Dedifferentiated amniotic fluid mesenchymal stem cell (primary cell): ENCODE data around the gene RANBP10.
"Not testable (repeated sequence)": the region's sequence is repeated elsewhere in the genome, so short reads cannot be mapped to it uniquely, and the experiment has no call there.

Experiments used
- DNase-seq: peaks from one replicate; pipeline ENCODE4 v3.0.0-alpha.2; 2016; ENCODE audit errors: extremely low spot score

The RANBP10 gene

GRCh38 chr16:67806428-67807147 is at the start of gene RANBP10, which contains the start of gene TSNAXIP1:
Gene RANBP10 (minus strand): TSS chr16:67806560. CDS start chr16:67806536, 24 bp downstream.
Gene TSNAXIP1 (plus strand): TSS chr16:67806889. CDS start chr16:67807150, 261 bp downstream.
- peak; percentile 100 for DNase-seq

- no peak for DNase-seq
These were observed 49.4 kb upstream of the RANBP10 start for GRCh38 chr16:67855789-67856188.

- DNase-seq, result no peak
These were observed 47.3 kb upstream of the RANBP10 start for GRCh38 chr16:67853670-67854069.

GRCh38 chr16:67848118-67848517 is 41.8 kb upstream of the RANBP10 start:
- DNase-seq, result no peak

DNA sequence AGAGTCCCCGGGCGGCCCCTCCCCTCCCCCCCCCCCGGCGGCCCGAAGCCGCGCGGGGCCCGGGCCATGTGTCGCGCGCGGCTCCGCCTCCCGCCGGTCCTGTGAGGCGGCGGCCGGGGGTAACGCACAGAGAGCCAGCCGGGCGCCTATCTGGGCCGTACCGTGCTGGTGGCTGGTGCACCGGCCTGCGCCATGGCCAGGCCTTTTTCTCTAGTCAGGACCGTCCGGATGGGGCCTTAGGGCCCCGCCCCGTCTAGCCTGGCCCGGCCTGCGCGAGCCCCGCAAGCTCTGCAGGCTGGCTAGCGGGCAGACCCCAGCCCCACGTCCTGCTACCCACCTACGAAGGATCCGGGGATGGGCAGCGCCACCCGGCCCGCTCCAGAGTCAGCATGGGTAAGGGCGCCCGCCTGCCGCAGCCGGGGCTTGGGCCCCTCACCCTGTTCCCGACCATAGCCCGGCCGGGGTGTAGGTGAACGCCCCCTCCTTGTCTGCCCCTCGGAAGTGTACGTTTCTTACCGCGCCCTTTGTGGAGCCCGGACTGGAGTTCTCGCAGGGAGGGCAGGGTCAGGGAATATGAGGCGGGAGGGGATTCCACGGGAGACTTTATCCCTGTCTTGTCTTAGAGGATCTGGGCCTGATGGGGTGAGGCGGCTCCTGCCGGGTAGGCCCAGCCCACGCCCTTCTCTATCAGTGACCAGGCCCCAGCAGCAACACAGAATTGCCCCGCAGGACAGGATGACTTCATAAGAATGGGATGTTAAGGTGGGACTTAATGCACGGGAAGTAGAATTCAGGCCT is 40.9 kb upstream of the RANBP10 start, which contains the start of gene CENPT:
CENPT (minus strand) TSS at position 630 of the 798 bp plus-strand sequence. CDS start 13,834 bp downstream, outside the sequence.
- DNase-seq, result peak; percentile 40

GRCh38 chr16:67846320-67847063 is 40.1 kb upstream of the RANBP10 start, which contains the start of gene NUTF2:
Gene NUTF2 (plus strand): TSS chr16:67846933. CDS start chr16:67865131, 18,198 bp downstream.
- DNase-seq, result peak; percentile 92

- no peak for DNase-seq
These were observed 39.6 kb upstream of the RANBP10 start for GRCh38 chr16:67846063-67846319.

- DNase-seq, result no peak
These were observed 39.1 kb upstream of the RANBP10 start for GRCh38 chr16:67845291-67846062.

GRCh38 chr16:67844497-67844896 is 38.1 kb upstream of the RANBP10 start:
- DNase-seq, result no peak

GRCh38 chr16:67843343-67843765 is 37.0 kb upstream of the RANBP10 start:
- no peak for DNase-seq

GRCh38 chr16:67842509-67843342 is 36.4 kb upstream of the RANBP10 start:
- DNase-seq, result no peak

DNA sequence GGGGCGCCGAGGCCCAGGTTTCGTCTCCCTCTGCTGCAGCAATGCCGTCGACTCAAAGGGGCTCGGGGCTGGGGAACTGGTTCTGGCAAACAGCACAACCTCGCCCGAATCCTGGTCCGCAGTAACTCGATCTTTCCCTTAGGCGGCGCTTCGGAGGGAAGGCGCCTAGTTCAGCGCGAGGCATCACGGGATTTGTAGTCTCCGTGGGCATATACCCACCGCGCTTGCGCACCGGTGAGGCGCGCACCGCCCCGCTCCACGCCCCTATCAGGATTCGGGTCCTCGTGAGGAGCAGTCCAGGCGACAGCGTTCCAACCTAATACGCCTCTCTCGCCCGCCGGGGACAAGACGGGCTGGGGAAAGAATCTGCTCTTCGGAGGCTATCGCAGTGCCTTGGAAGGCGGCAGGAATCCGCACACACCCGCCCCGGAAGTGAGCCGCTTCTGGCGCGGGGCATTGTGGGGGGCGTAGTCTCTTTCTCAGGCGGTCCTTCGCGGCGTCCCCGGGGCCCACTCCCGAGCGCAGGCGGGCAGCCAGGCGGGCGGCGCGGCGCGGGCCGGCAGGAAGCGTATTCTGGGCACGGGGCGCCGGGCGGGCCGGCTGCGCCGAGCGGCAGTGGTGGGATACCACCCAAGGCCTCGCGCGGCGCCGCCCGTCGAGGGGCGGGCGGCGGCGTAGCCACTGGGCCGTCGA is 35.6 kb upstream of the RANBP10 start, which contains the start of gene THAP11:
THAP11 (plus strand) TSS at position 505 of the 693 bp plus-strand sequence. CDS start 235 bp downstream, outside the sequence.
- DNase-seq, result peak; percentile 97

DNA sequence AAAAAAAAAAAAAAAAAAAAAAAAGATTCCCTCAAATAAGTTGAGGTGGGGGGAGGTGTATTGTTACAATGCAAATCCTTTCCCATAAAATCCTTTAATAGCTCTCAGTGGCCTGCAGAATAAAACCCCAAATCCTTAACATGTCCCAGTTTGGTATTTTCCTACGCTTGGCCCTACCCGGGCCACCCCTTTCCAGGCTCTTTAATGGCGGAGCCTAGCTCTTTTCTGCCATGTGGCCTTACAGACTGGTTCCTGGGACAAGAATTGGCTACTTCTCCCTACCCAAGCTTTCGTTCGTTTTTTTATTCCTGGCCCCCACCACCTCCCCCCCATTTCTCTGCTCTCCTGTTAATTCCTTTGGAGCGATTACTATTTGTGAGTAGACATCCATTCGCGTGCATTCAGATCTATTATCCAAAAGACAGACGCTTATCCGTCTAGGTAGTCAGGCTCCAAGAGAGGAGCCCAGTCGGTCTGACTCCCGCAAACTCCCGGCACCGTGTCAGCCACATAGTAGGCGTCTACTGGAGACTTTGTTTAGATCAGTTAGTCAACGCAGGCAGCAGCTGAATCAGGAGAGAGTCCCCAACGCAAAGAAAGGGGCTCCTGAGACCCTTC is 34.9 kb upstream of the RANBP10 start:
- DNase-seq, result no peak

- no peak for DNase-seq
These were observed 31.5 kb upstream of the RANBP10 start for GRCh38 chr16:67837811-67838210.

DNA sequence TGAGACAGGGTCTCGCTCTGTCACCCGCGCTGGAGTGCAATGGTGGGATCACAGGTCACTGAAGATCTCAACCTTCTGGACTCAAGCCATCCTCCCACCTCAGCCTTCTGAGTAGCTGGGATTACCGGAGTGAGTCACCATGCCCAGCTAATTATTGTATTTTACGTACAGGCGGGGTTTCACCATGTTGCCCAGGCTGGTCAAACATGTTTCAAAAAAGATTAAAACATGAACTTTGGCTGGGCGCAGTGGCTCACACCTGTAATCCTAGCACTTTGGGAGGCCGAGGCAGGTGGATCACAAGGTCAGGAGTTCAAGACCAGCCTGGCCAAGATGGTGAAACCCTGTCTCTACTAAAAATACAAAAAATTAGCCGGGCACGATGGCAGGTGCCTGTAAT is 30.8 kb upstream of the RANBP10 start:
- not testable (repeated sequence) for DNase-seq

DNA sequence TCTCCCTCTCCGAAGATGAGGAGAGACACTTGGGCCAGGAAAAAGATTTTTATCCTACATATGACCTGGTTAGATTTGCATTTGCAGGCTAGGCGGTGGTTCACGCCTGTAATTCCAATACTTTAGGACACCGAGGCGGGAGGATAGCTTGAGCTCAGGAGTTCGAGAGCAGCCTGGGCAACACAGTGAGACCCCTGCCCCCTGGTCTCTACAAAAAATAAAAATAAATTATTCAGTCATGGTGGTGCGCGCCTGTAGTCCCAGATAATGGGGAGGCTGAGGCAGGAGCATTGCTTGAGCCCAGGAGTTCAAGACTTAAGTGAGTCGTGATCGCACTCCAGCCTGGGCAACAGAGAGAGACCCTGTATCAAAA is 27.9 kb upstream of the RANBP10 start:
- DNase-seq, result no peak

DNA sequence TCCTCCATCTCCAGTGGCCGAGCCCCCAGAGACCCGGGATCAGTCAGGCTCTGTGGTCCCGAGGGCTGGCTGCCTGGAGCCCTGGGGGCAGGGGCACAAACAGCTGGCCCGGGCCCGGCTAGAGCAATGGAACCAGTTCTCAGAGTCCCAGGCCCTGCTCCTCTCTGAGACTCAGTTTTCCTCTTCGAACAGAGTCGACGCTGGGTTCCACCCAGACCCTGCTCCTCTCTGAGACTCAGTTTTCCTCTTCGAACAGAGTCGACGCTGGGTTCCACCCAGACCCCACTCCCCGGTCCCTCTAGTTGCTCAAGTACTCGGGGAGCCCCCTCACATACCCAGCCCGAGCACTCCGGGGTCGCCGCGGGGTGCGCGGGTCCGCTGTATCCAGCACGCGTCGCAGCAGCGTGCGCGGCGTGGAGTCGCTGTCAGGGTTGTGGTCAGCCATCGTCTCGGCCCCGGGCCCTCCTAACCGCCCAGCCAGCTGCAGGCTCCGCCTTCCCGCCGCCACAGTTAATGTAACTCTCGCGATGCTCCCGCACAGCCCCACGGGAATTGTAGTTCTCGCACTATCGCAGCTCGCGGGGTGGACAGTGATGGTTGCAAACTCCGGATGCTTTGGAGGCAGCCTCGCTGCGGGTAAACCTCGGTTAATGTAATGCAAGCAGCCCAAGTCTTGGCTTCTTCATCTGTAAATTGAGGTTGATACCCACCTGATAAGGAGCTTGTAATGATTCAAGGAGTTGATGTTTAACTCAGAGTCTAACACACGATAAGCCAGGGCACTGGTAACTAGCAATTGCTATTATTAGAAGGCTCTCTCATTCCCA is 27.3 kb upstream of the RANBP10 start:
- peak; percentile 94 for DNase-seq

DNA sequence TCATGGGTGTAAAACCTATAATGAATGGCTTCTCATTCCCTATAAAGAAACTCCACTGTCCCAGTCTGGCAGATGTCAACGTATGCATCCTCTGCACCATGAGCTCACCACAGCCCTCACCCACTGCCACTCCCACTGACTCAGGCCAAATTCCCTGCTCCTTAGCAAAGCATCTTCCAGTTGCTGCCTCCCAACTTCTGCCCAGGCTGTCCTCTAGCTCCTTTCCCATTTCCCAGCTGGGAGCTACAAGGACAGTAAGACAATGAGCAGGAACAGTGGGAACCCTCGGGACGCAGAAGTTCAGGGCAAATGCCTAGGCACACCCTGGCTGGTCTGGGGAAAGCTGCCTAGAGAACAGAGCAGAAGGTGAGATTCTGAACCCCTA is 26.7 kb upstream of the RANBP10 start:
- peak; percentile 60 for DNase-seq
